Stomach (tissue), 4 donors: Measurements from ENCODE around the gene EHMT2.

Experiments
- EP300 ChIP-seq: sonication (generic); formaldehyde crosslinking; IDR thresholded peaks from one replicate; pipeline ENCODE4 v1.6.1; 2017; ENCODE audit warnings: antibody characterized with exemption
- POLR2A ChIP-seq, 4 donors: fragments of 450-650 bp; IDR thresholded peaks; one replicate each; pipeline ENCODE4 v1.6.1; 2016; ENCODE audit warnings: antibody characterized with exemption in 4 of 4, control low read depth in 2 of 4, mild to moderate bottlenecking in 1 of 4, moderate library complexity in 1 of 4
- POLR2AphosphoS5 ChIP-seq, 3 donors: sonication (generic); formaldehyde crosslinking; IDR thresholded peaks; one replicate each; pipeline ENCODE4 v1.6.1; 2016; ENCODE audit warnings: antibody characterized with exemption in 3 of 3
- TF ChIP-seq, protein P1 (sequence below), 7 experiments: fragments of 450-650 bp in 4 of 7; fragments of 200-600 bp in 3 of 7; sonication (generic) in 3 of 7; IDR thresholded peaks; one replicate each; pipeline ENCODE4 v1.5.1; 2016 to 2019; ENCODE audit warnings: antibody characterized with exemption in 7 of 7, control low read depth in 2 of 7, mild to moderate bottlenecking in 1 of 7

DNA sequence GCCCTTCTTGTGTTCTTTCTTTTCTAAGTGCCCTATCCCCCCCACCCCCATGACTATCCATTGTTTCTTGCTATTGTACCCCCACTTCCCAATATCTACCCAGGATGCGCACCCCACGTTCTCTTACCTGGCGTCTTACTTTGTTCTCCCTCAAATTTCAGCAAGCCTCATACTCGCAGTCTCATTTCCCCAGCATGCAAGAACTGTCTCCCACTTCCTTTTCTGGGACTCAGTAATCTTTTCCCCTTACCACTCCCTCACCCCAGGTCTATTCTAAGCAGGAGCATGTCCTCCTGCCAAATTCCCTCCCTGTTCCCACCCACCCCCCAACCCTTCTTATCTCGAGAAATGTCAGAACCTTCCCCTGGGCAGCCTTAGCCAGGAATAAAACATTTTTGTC, 1.7 kb upstream of the EHMT2 start:
- TF ChIP-seq EP300 (no peak), POLR2A (IDR thresholded peaks at IDR 0.05) (no peak), POLR2AphosphoS5 (IDR thresholded peaks at IDR 0.05) (no peak)
- TF ChIP-seq, protein P1, sequence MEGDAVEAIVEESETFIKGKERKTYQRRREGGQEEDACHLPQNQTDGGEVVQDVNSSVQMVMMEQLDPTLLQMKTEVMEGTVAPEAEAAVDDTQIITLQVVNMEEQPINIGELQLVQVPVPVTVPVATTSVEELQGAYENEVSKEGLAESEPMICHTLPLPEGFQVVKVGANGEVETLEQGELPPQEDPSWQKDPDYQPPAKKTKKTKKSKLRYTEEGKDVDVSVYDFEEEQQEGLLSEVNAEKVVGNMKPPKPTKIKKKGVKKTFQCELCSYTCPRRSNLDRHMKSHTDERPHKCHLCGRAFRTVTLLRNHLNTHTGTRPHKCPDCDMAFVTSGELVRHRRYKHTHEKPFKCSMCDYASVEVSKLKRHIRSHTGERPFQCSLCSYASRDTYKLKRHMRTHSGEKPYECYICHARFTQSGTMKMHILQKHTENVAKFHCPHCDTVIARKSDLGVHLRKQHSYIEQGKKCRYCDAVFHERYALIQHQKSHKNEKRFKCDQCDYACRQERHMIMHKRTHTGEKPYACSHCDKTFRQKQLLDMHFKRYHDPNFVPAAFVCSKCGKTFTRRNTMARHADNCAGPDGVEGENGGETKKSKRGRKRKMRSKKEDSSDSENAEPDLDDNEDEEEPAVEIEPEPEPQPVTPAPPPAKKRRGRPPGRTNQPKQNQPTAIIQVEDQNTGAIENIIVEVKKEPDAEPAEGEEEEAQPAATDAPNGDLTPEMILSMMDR (IDR thresholded peaks at IDR 0.05) = no peak
